Left lung (tissue), 10 donors: ENCODE results near the gene SP6. TPM values are rescaled to one million over a fixed set of nuclear protein-coding genes. Genes with fewer than 3 reads are reported as not detected.

Source experiments
- ATAC-seq: fragments of 200-7000 bp; cut with Tn5 transposase; one replicate; pipeline ENCODE4 v1.9.1; 2020; ENCODE audit warnings: moderate library complexity
- DNase-seq, 4 donors: peaks; one replicate each; pipeline ENCODE4 v3.0.0-alpha.2; 2013 to 2020
- H3K27ac ChIP-seq, 2 donors: fragments of 200-600 bp; sonication (generic) in 1 of 2; one replicate each; pipeline versions ENCODE4 v1.5.0 to v1.8.0; 2020 to 2021
- H3K27me3 ChIP-seq, 2 donors: fragments of 200-600 bp; sonication (generic) in 1 of 2; one replicate each; pipeline versions ENCODE4 v1.5.0 to v1.8.0; 2020 to 2021
- H3K36me3 ChIP-seq, 2 donors: fragments of 200-600 bp; sonication (generic) in 1 of 2; one replicate each; pipeline versions ENCODE4 v1.5.0 to v1.8.0; 2020 to 2021
- H3K4me1 ChIP-seq, 2 donors: fragments of 200-600 bp; one replicate each; pipeline ENCODE4 v1.8.0; 2021
- H3K4me3 ChIP-seq, 2 donors: fragments of 200-600 bp; sonication (generic) in 1 of 2; one replicate each; pipeline versions ENCODE4 v1.5.0 to v1.8.0; 2020 to 2021; ENCODE audit warnings: mild to moderate bottlenecking in 1 of 2
- H3K9me3 ChIP-seq, 2 donors: fragments of 200-600 bp; sonication (generic) in 1 of 2; one replicate each; pipeline versions ENCODE4 v1.5.0 to v1.8.0; 2020 to 2021
- CTCF ChIP-seq, 2 donors: fragments of 200-600 bp; sonication (generic) in 1 of 2; IDR thresholded peaks; one replicate each; pipeline versions ENCODE4 v1.5.0 to v1.8.0; 2021; ENCODE audit warnings: antibody characterized with exemption in 2 of 2
- intact Hi-C, 2 donors: fragments of 100-400 bp; cut with DNase I; formaldehyde crosslinking; loops; one replicate each; pipeline versions ENCODE4 v1.11.2 to v1.14.2; 2022
- polyA plus RNA-seq, 6 donors: library from polyadenylated mRNA; unstranded; fragments of 120-200 nt; gene quantifications; one replicate each; pipeline ENCODE4 v1.2.1, GENCODE V29; 2013; ENCODE audit not compliant: insufficient read length in 6 of 6
- total RNA-seq, 2 donors: library from RNA; stranded (reverse); fragmentation: NEBNext Ultra II Directional; extraction: Animal tissue kit (Norgen Biotek cat#: 25700); gene quantifications; one replicate each; pipeline ENCODE4 v1.2.1, GENCODE V29; 2021
- donor health status: DM: no; HTN: yes; CAD: no.
- donor health status: DM: no; HTN: no; CAD: no.

SP6 gene
- total and polyA plus RNA-seq, 8 donors: 0.79 to 6.7 (median 4.5) TPM

GRCh38 chr17:47846716-47847340 lies 4.1 kb downstream of the SP6 start:
- Histone ChIP-seq H3K36me3 (no peaks in the 10 kb centered on the region), H3K27ac (no peak overlapping the region), H3K4me1 (peaks cover 0 to 50% of the 10 kb centered on the region in 2 donors), H3K27me3 (peaks cover 30 to 77% of the 10 kb centered on the region in 2 donors), H3K4me3 (no peak overlapping the region), H3K9me3 (no peaks in the 10 kb centered on the region)
- DNase-seq: peak in 2 of 4 donors; percentile 45 to 82
- ATAC-seq: no peak
- peak in 1 of 2 donors; percentile 2 for TF ChIP-seq CTCF (IDR thresholded peaks at IDR 0.05)
- intact Hi-C loops: no loop called here

GRCh38 chr17:47845716-47846075 lies 5.3 kb downstream of the SP6 start:
- ATAC-seq (no peak), DNase-seq (no peak)
- no peak overlapping the region for H3K27ac ChIP-seq
- no peaks in the 10 kb centered on the region for H3K9me3 ChIP-seq
- TF ChIP-seq CTCF (IDR thresholded peaks at IDR 0.05): no peak
- H3K4me3 ChIP-seq: no peak overlapping the region
- no peaks in the 10 kb centered on the region for H3K36me3 ChIP-seq
- H3K27me3 ChIP-seq: peaks cover 28 to 66% of the 10 kb centered on the region in 2 donors
- peaks cover 0 to 51% of the 10 kb centered on the region in 2 donors for H3K4me1 ChIP-seq
- intact Hi-C loops: no loop called here

GRCh38 chr17:47844814-47845715 lies 5.9 kb downstream of the SP6 start:
- Histone ChIP-seq H3K27me3 (peaks cover 28 to 59% of the 10 kb centered on the region in 2 donors), H3K4me1 (peaks cover 4 to 52% of the 10 kb centered on the region in 2 donors), H3K9me3 (no peaks in the 10 kb centered on the region), H3K36me3 (no peaks in the 10 kb centered on the region), H3K27ac (no peak overlapping the region), H3K4me3 (no peak overlapping the region)
- DNase-seq: no peak
- peak in 1 of 2 donors; percentile 10 for TF ChIP-seq CTCF (IDR thresholded peaks at IDR 0.05)
- ATAC-seq: no peak
- intact Hi-C loops: no loop called here

- H3K4me3 ChIP-seq: no peak overlapping the region
- TF ChIP-seq CTCF (IDR thresholded peaks at IDR 0.05): no peak
- intact Hi-C loops: no loop called here
- ATAC-seq (no peak), DNase-seq (no peak)
- H3K9me3 ChIP-seq: no peaks in the 10 kb centered on the region
- no peak overlapping the region for H3K27ac ChIP-seq
- H3K4me1 ChIP-seq: peaks cover 8 to 58% of the 10 kb centered on the region in 2 donors
- H3K36me3 ChIP-seq: no peaks in the 10 kb centered on the region
- H3K27me3 ChIP-seq: peaks cover 28 to 51% of the 10 kb centered on the region in 2 donors
Observed at GRCh38 chr17:47844227-47844626, 6.7 kb downstream of the SP6 start.

GRCh38 chr17:47843391-47843730 lies 7.6 kb downstream of the SP6 start:
- H3K4me1 ChIP-seq: peaks cover 8 to 58% of the 10 kb centered on the region in 2 donors
- no peak overlapping the region for H3K4me3 ChIP-seq
- no peak for TF ChIP-seq CTCF (IDR thresholded peaks at IDR 0.05)
- DNase-seq: no peak
- no peak for ATAC-seq
- peaks cover 0 to 4% of the 10 kb centered on the region in 2 donors for H3K36me3 ChIP-seq
- H3K27ac ChIP-seq: no peak overlapping the region
- no peaks in the 10 kb centered on the region for H3K9me3 ChIP-seq
- intact Hi-C loops: loop anchor here in 1 of 2 donors (2.0 kb wide), 1 partner anchor 41 kb away; no protein-coding TSS in a partner anchor
- peaks cover 23 to 42% of the 10 kb centered on the region in 2 donors for H3K27me3 ChIP-seq
